HepG2 (cell line): ENCODE results near the gene SKI. TPM values are rescaled to one million over a fixed set of nuclear protein-coding genes. Genes with fewer than 3 reads are reported as not detected.

ENCODE experiments used
- BCLAF1 ChIP-seq: fragments of 450-650 bp; IDR thresholded peaks from 2 replicates; pipeline ENCODE4 v1.6.1; 2017; ENCODE audit warnings: mild to moderate bottlenecking
- NFE2L1 ChIP-seq: sonication (generic); formaldehyde crosslinking; IDR thresholded peaks from 2 replicates; pipeline ENCODE4 v1.4.0; 2020; ENCODE audit warnings: missing genetic modification reagents, mild to moderate bottlenecking, borderline replicate concordance
- PAWR ChIP-seq: sonication (generic); formaldehyde crosslinking; IDR thresholded peaks from 2 replicates; pipeline ENCODE4 v1.4.0; 2020; ENCODE audit warnings: missing genetic modification reagents, mild to moderate bottlenecking, borderline replicate concordance
- REPIN1 ChIP-seq: sonication (generic); formaldehyde crosslinking; IDR thresholded peaks from 2 replicates; pipeline ENCODE4 v1.8.0; 2022; ENCODE audit warnings: missing genetic modification reagents, low read depth, mild to moderate bottlenecking, borderline replicate concordance
- ZBTB33 ChIP-seq: sonication (generic); formaldehyde crosslinking; IDR thresholded peaks from 2 replicates; pipeline ENCODE4 v1.4.0; 2020; ENCODE audit warnings: missing genetic modification reagents
- ZFX ChIP-seq: sonication (generic); formaldehyde crosslinking; IDR thresholded peaks from 2 replicates; pipeline ENCODE4 v1.4.0; 2020; ENCODE audit warnings: mild to moderate bottlenecking, low read depth, missing genetic modification reagents, moderate library complexity
- ZHX1 ChIP-seq: sonication (generic); formaldehyde crosslinking; IDR thresholded peaks from 2 replicates; pipeline ENCODE4 v1.8.1; 2022; ENCODE audit warnings: low read depth, mild to moderate bottlenecking, missing genetic modification reagents
- ZNF414 ChIP-seq: sonication (generic); formaldehyde crosslinking; IDR thresholded peaks from 2 replicates; pipeline ENCODE4 v1.5.0; 2020; ENCODE audit warnings: missing genetic modification reagents
- ZNF44 ChIP-seq: sonication (generic); formaldehyde crosslinking; IDR thresholded peaks from 2 replicates; pipeline ENCODE4 v1.5.1; 2020; ENCODE audit warnings: mild to moderate bottlenecking, missing genetic modification reagents
- polyA plus RNA-seq, 8 experiments: library from polyadenylated mRNA; depleted of rRNA in 3 of 8; stranded (reverse) in 7 of 8; unstranded in 1 of 8; fragments of >200 nt; fragmentation: Illumina TruSeq in 4 of 8; extraction: Trizol in 4 of 8; gene quantifications; 2 replicates each; pipeline versions ENCODE4 v1.2.1 to v1.2.3, GENCODE V29; 2011 to 2016; ENCODE audit warnings: low read depth in 4 of 8, missing spikeins in 1 of 8, mixed read lengths in 1 of 8; ENCODE audit not compliant: insufficient read depth in 1 of 8
- total RNA-seq, 5 experiments: library from RNA; depleted of rRNA; stranded (reverse); fragments of >200 nt; fragmentation: Illumina TruSeq; extraction: Trizol; gene quantifications; 2 replicates each; pipeline ENCODE4 v1.2.3, GENCODE V29; 2016; ENCODE audit warnings: low read depth in 1 of 5
- TF ChIP-seq, protein P1 (sequence below): sonication (generic); formaldehyde crosslinking; IDR thresholded peaks from 2 replicates; pipeline ENCODE4 v1.4.0; 2020; ENCODE audit warnings: missing genetic modification reagents, borderline replicate concordance
- TF ChIP-seq, protein P2 (sequence below): sonication (generic); formaldehyde crosslinking; IDR thresholded peaks from 2 replicates; pipeline ENCODE4 v1.9.0; 2021; ENCODE audit warnings: mild to moderate bottlenecking, missing genetic modification reagents

Gene SKI
- total and polyA plus RNA-seq, 2 of the 13 experiments (the other 11 are each of a cell fraction or from before 2014, with no cell fraction given), result 4.7 to 6.9 TPM

- TF ChIP-seq, protein P1, sequence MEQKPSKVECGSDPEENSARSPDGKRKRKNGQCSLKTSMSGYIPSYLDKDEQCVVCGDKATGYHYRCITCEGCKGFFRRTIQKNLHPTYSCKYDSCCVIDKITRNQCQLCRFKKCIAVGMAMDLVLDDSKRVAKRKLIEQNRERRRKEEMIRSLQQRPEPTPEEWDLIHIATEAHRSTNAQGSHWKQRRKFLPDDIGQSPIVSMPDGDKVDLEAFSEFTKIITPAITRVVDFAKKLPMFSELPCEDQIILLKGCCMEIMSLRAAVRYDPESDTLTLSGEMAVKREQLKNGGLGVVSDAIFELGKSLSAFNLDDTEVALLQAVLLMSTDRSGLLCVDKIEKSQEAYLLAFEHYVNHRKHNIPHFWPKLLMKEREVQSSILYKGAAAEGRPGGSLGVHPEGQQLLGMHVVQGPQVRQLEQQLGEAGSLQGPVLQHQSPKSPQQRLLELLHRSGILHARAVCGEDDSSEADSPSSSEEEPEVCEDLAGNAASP, result peak; percentile 98
- TF ChIP-seq REPIN1, result peak; percentile 47; the same call in 1 of the 2 replicates
- TF ChIP-seq ZBTB33, result no peak
- no peak for TF ChIP-seq PAWR
- TF ChIP-seq BCLAF1, result no peak
- TF ChIP-seq ZNF414 (CRISPR knock-in tag), result no peak; the same call in 1 of the 2 replicates
- TF ChIP-seq ZNF44, result no peak
- TF ChIP-seq ZFX (CRISPR knock-in tag), result peak; percentile 53
- TF ChIP-seq NFE2L1, result no peak
- TF ChIP-seq ZHX1 (CRISPR knock-in tag), result no peak
- TF ChIP-seq, protein P2, sequence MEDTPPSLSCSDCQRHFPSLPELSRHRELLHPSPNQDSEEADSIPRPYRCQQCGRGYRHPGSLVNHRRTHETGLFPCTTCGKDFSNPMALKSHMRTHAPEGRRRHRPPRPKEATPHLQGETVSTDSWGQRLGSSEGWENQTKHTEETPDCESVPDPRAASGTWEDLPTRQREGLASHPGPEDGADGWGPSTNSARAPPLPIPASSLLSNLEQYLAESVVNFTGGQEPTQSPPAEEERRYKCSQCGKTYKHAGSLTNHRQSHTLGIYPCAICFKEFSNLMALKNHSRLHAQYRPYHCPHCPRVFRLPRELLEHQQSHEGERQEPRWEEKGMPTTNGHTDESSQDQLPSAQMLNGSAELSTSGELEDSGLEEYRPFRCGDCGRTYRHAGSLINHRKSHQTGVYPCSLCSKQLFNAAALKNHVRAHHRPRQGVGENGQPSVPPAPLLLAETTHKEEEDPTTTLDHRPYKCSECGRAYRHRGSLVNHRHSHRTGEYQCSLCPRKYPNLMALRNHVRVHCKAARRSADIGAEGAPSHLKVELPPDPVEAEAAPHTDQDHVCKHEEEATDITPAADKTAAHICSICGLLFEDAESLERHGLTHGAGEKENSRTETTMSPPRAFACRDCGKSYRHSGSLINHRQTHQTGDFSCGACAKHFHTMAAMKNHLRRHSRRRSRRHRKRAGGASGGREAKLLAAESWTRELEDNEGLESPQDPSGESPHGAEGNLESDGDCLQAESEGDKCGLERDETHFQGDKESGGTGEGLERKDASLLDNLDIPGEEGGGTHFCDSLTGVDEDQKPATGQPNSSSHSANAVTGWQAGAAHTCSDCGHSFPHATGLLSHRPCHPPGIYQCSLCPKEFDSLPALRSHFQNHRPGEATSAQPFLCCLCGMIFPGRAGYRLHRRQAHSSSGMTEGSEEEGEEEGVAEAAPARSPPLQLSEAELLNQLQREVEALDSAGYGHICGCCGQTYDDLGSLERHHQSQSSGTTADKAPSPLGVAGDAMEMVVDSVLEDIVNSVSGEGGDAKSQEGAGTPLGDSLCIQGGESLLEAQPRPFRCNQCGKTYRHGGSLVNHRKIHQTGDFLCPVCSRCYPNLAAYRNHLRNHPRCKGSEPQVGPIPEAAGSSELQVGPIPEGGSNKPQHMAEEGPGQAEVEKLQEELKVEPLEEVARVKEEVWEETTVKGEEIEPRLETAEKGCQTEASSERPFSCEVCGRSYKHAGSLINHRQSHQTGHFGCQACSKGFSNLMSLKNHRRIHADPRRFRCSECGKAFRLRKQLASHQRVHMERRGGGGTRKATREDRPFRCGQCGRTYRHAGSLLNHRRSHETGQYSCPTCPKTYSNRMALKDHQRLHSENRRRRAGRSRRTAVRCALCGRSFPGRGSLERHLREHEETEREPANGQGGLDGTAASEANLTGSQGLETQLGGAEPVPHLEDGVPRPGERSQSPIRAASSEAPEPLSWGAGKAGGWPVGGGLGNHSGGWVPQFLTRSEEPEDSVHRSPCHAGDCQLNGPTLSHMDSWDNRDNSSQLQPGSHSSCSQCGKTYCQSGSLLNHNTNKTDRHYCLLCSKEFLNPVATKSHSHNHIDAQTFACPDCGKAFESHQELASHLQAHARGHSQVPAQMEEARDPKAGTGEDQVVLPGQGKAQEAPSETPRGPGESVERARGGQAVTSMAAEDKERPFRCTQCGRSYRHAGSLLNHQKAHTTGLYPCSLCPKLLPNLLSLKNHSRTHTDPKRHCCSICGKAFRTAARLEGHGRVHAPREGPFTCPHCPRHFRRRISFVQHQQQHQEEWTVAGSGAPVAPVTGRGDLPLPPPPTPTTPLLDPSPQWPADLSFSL (CRISPR knock-in tag), result no peak
These were observed 4.3 kb downstream of the SKI start (continued) for GRCh38 chr1:2232255-2232915.
